ENCODE data around the gene IMPDH2. TPM values are rescaled to one million over a fixed set of nuclear protein-coding genes. Genes with fewer than 3 reads are reported as not detected.
A peak's percentile ranks its signal among the peaks of the same experiment; 100 is the strongest.

The IMPDH2 gene
- total RNA-seq, 4 donors from 2014 or later = 108 to 156 (median 128) TPM

DNA sequence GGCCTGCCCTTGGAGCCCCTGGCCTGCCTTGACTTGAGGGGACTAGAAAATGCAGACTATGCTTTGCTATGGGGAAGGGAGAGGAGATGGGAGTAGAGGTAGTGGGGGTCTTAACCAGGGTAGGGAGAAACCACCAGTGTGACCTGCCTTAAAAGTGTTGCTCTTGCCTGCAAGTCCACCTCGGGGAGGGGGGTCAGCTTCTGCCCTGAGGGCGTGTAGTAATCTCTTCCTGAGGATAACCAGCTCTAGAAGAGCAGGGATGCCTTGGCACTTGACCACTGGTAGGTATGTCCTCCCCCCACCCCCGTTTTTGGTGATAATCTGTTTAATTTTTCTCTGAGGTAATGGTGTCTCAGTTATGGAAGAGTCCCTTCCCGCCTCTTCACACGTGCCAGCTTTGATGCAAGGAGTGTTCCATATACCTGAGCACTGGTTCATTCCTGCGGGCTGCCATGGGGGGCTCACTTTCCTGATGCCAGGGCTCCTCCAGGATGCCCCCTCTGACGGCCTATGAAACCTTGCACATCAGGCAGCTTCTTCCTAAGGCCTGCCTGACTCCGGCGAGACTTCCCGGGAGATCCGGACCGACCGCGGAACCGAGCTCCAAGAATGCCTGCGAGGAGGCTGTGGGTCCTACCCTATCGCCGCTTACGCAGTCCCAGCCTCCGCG is 39.9 kb downstream of the IMPDH2 start:
- H3K27ac ChIP-seq = peak overlapping the region; percentile 86 to 98 (median 94)
- TF ChIP-seq, protein P1, sequence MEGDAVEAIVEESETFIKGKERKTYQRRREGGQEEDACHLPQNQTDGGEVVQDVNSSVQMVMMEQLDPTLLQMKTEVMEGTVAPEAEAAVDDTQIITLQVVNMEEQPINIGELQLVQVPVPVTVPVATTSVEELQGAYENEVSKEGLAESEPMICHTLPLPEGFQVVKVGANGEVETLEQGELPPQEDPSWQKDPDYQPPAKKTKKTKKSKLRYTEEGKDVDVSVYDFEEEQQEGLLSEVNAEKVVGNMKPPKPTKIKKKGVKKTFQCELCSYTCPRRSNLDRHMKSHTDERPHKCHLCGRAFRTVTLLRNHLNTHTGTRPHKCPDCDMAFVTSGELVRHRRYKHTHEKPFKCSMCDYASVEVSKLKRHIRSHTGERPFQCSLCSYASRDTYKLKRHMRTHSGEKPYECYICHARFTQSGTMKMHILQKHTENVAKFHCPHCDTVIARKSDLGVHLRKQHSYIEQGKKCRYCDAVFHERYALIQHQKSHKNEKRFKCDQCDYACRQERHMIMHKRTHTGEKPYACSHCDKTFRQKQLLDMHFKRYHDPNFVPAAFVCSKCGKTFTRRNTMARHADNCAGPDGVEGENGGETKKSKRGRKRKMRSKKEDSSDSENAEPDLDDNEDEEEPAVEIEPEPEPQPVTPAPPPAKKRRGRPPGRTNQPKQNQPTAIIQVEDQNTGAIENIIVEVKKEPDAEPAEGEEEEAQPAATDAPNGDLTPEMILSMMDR (IDR thresholded peaks at IDR 0.05) = no peak
- TF ChIP-seq EP300 (IDR thresholded peaks at IDR 0.05) (no peak), POLR2A (IDR thresholded peaks at IDR 0.05) (no peak)
- H3K4me3 ChIP-seq = peak overlapping the region; percentile 89 to 96 (median 92)
- H3K36me3 ChIP-seq = peaks cover 0 to 29% (median 0%) of the 10 kb centered on the region in 3 donors
- peaks cover 4 to 38% (median 18%) of the 10 kb centered on the region in 4 donors for H3K4me1 ChIP-seq
- DNase-seq (ENCODE audit: low spot score in 2 of 2) = no peak
- H3K27me3 ChIP-seq = no peaks in the 10 kb centered on the region
- H3K9me3 ChIP-seq = no peaks in the 10 kb centered on the region
- WGBS, 2 donors = 2 to 9% methylated on average over 5 to 17 of the region's 21 CpGs

- peaks cover 0 to 28% (median 9%) of the 10 kb centered on the region in 4 donors for H3K4me1 ChIP-seq
- TF ChIP-seq POLR2A (IDR thresholded peaks at IDR 0.05) = no peak
- TF ChIP-seq, protein P1 (IDR thresholded peaks at IDR 0.05) = no peak
- no peak for TF ChIP-seq EP300 (IDR thresholded peaks at IDR 0.05)
- H3K4me3 ChIP-seq = no peak overlapping the region
- H3K27me3 ChIP-seq = no peaks in the 10 kb centered on the region
- peaks cover 6 to 52% (median 11%) of the 10 kb centered on the region in 3 donors for H3K36me3 ChIP-seq
- DNase-seq (ENCODE audit: low spot score in 2 of 2) = no peak
- 87 to 90% methylated on average over 7 of the region's 7 CpGs for WGBS, 2 donors
- H3K27ac ChIP-seq = no peak overlapping the region
- H3K9me3 ChIP-seq = no peaks in the 10 kb centered on the region
These were observed 43.3 kb downstream of the IMPDH2 start for GRCh38 chr3:48985831-48986376.

DNA sequence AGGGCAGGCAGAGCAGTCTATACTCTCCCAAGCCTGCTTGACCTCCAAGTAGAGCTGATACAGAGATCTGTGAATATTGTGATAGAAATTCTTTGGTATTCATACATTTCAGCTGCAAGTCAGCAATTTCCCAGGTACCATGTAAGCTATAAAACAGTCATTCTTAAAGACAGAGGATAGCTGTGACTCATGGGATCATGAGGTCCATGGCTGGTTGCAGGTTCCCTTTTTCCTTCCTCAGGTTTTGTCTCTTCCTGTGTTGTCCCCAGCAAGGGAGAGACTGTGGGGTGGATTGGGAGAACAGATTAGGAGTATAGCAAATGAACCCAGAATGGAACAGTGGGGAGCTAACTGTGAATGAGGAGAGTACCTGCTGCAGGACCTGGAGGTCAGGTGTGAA is 44.5 kb downstream of the IMPDH2 start:
- no peaks in the 10 kb centered on the region for H3K9me3 ChIP-seq
- no peak for TF ChIP-seq EP300 (IDR thresholded peaks at IDR 0.05)
- TF ChIP-seq POLR2A (IDR thresholded peaks at IDR 0.05) = no peak
- TF ChIP-seq, protein P1 (IDR thresholded peaks at IDR 0.05) = no peak

DNA sequence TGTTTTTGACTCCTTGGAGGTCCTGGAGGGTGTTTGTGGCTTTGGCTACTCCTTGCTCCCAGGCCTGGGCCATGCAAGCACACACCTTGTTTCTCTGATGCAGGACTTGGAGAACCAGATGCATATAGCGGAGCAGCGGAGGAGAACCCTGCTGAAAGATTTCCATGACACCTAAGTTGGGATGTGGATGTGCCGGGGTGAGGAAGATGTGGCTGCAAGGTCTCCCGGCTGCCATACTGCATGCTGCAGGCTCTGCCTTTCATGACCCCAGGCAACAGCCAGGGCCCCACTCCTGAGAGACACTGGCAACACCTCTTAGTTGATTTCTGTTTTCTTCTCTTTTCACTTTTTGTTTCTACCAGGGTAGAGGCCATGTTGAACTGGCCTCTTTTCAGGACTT is 46.1 kb downstream of the IMPDH2 start:
- no peak for DNase-seq (ENCODE audit: low spot score in 2 of 2)
- WGBS, 2 donors = 86 to 88% methylated on average over 4 of the region's 4 CpGs
- Histone ChIP-seq H3K36me3 (peaks cover 6 to 79% (median 20%) of the 10 kb centered on the region in 3 donors), H3K27ac (no peak overlapping the region), H3K4me3 (no peak overlapping the region), H3K9me3 (no peaks in the 10 kb centered on the region), H3K27me3 (no peaks in the 10 kb centered on the region), H3K4me1 (peaks cover 0 to 12% (median 0%) of the 10 kb centered on the region in 4 donors)
- no peak for TF ChIP-seq POLR2A (IDR thresholded peaks at IDR 0.05)
- TF ChIP-seq, protein P1 (IDR thresholded peaks at IDR 0.05) = no peak
- no peak for TF ChIP-seq EP300 (IDR thresholded peaks at IDR 0.05)

More for the DNA sequence above, 44.5 kb downstream of the IMPDH2 start:
- Histone ChIP-seq H3K27me3 (no peaks in the 10 kb centered on the region), H3K4me1 (peaks cover 0 to 26% (median 8%) of the 10 kb centered on the region in 4 donors), H3K36me3 (peaks cover 6 to 65% (median 20%) of the 10 kb centered on the region in 3 donors), H3K4me3 (no peak overlapping the region), H3K27ac (no peak overlapping the region)
- no peak for DNase-seq (ENCODE audit: low spot score in 2 of 2)

- DNase-seq (ENCODE audit: low spot score in 2 of 2) = no peak
- 53 to 70% methylated on average over 5 of the region's 5 CpGs for WGBS, 2 donors
- H3K36me3 ChIP-seq = peaks cover 6 to 83% (median 24%) of the 10 kb centered on the region in 3 donors
These were observed 46.5 kb downstream of the IMPDH2 start for GRCh38 chr3:48982686-48983085.

More at GRCh38 chr3:48982686-48983085, 46.5 kb downstream of the IMPDH2 start:
- no peak for TF ChIP-seq POLR2A (IDR thresholded peaks at IDR 0.05)
- TF ChIP-seq, protein P1 (IDR thresholded peaks at IDR 0.05) = no peak
- no peak for TF ChIP-seq EP300 (IDR thresholded peaks at IDR 0.05)
- H3K27me3 ChIP-seq = no peaks in the 10 kb centered on the region
- H3K9me3 ChIP-seq = no peaks in the 10 kb centered on the region
- H3K4me1 ChIP-seq = peaks cover 0 to 8% (median 0%) of the 10 kb centered on the region in 4 donors
- H3K4me3 ChIP-seq = no peak overlapping the region
- H3K27ac ChIP-seq = no peak overlapping the region
